Measurements from ENCODE around the gene LAMB4. TPM values are rescaled to one million over a fixed set of nuclear protein-coding genes. Genes with fewer than 3 reads are reported as not detected.

Gene LAMB4
- not detected for polyA plus RNA-seq (2012; ENCODE audit: missing spikeins)

DNA sequence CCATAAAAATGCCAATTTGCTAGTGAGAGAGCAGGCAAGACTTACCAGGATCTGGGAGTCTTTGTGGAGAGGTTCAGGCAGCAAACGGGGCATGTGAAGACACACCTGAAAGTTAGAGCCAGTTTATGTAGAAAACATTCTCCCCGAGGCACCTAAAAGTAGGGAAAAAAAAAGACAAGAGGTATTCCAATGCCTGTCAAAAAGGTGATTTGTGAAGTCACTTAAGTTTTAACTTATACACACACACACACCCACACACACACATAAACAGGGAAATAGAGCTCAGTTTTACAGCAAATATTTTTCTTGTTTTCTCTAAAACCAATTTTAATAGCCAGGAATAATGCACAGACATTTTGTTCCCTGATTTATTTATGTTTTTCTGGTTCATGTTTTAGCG, at the start of gene LAMB4:
Gene LAMB4, minus strand, starts transcription at position 101 of the 400 bp plus-strand sequence. CDS start 7,197 bp downstream, outside the sequence.
- FAIRE-seq: no peak
- DNase-seq (ENCODE audit: insufficient read length): no peak
- TF ChIP-seq TAF1 (IDR thresholded peaks at IDR 0.05; ENCODE audit: borderline replicate concordance, low read depth, low read length) (no peak), POLR2A (IDR thresholded peaks at IDR 0.05; ENCODE audit: low read depth, low read length) (no peak), POLR2AphosphoS5 (IDR thresholded peaks at IDR 0.05; ENCODE audit: low read depth, low read length) (no peak)

GRCh38 chr7:108178398-108178797, 48.2 kb upstream of the LAMB4 start:
- DNase-seq (ENCODE audit: insufficient read length) (no peak), FAIRE-seq (no peak)

GRCh38 chr7:108171164-108171563, 41.0 kb upstream of the LAMB4 start:
- DNase-seq (ENCODE audit: insufficient read length) (no peak), FAIRE-seq (no peak)
- TF ChIP-seq POLR2A (IDR thresholded peaks at IDR 0.05; ENCODE audit: low read depth, low read length): no peak

More at GRCh38 chr7:108178398-108178797, 48.2 kb upstream of the LAMB4 start:
- no peak for TF ChIP-seq POLR2AphosphoS5 (IDR thresholded peaks at IDR 0.05; ENCODE audit: low read depth, low read length)
- no peak for TF ChIP-seq POLR2A (IDR thresholded peaks at IDR 0.05; ENCODE audit: low read depth, low read length)
- TF ChIP-seq TAF1 (IDR thresholded peaks at IDR 0.05; ENCODE audit: borderline replicate concordance, low read depth, low read length): no peak

GRCh38 chr7:108170251-108170650, 40.1 kb upstream of the LAMB4 start:
- TF ChIP-seq POLR2A (IDR thresholded peaks at IDR 0.05; ENCODE audit: low read depth, low read length) (no peak), TAF1 (IDR thresholded peaks at IDR 0.05; ENCODE audit: borderline replicate concordance, low read depth, low read length) (no peak), POLR2AphosphoS5 (IDR thresholded peaks at IDR 0.05; ENCODE audit: low read depth, low read length) (no peak)
- FAIRE-seq: no peak

DNA sequence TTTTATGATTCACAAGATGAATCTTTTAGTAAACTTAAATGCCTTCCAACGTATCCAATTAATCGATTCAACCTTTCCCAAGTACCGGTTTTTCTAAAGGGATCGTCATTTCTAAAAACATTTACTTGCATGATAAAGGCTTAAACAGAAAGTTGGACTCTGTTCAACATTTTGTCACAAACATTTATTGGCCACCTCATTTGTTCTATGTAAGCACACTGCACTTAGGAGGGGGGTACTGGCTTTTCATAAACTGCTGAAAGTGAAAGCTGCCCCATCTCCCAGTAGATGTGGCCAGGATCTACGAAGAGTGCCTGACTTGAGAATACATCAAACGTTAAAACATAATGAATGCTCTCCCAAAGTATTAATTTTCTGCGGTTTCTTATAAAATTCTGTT, 37.3 kb upstream of the LAMB4 start:
- DNase-seq (ENCODE audit: insufficient read length) (no peak), FAIRE-seq (no peak)
- TF ChIP-seq TAF1 (IDR thresholded peaks at IDR 0.05; ENCODE audit: borderline replicate concordance, low read depth, low read length) (no peak), POLR2A (IDR thresholded peaks at IDR 0.05; ENCODE audit: low read depth, low read length) (no peak), POLR2AphosphoS5 (IDR thresholded peaks at IDR 0.05; ENCODE audit: low read depth, low read length) (no peak)

More at GRCh38 chr7:108170251-108170650, 40.1 kb upstream of the LAMB4 start:
- no peak for DNase-seq (ENCODE audit: insufficient read length)

GRCh38 chr7:108166687-108167086, 36.5 kb upstream of the LAMB4 start:
- TF ChIP-seq TAF1 (IDR thresholded peaks at IDR 0.05; ENCODE audit: borderline replicate concordance, low read depth, low read length) (no peak), POLR2AphosphoS5 (IDR thresholded peaks at IDR 0.05; ENCODE audit: low read depth, low read length) (no peak), POLR2A (IDR thresholded peaks at IDR 0.05; ENCODE audit: low read depth, low read length) (no peak)
- DNase-seq (ENCODE audit: insufficient read length): no peak
- FAIRE-seq: no peak

GRCh38 chr7:108165723-108166122, 35.6 kb upstream of the LAMB4 start:
- TF ChIP-seq TAF1 (IDR thresholded peaks at IDR 0.05; ENCODE audit: borderline replicate concordance, low read depth, low read length) (no peak), POLR2A (IDR thresholded peaks at IDR 0.05; ENCODE audit: low read depth, low read length) (no peak), POLR2AphosphoS5 (IDR thresholded peaks at IDR 0.05; ENCODE audit: low read depth, low read length) (no peak)
- FAIRE-seq (no peak), DNase-seq (ENCODE audit: insufficient read length) (no peak)

GRCh38 chr7:108164946-108165345, 34.8 kb upstream of the LAMB4 start:
- no peak for FAIRE-seq

DNA sequence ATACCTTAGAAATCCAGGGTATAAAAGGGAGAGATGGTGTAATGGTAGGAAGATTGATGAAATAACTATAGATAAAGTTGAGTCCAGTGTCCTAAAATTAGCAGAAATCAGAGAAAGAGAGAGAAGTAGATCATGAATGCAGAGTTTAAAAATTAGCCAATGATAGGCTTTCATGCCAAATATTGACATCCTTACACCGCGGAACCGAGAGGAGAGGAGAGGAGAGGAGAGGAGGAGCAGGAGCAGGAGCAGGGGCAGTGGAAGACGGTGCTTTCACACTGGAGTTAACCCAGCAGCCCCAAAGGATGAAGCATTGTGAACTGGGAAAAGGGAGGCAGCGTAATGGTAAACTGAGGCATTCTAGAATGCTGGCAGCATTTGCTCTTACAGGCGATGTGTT, 34.2 kb upstream of the LAMB4 start:
- no peak for TF ChIP-seq TAF1 (IDR thresholded peaks at IDR 0.05; ENCODE audit: borderline replicate concordance, low read depth, low read length)
- no peak for TF ChIP-seq POLR2AphosphoS5 (IDR thresholded peaks at IDR 0.05; ENCODE audit: low read depth, low read length)
- no peak for TF ChIP-seq POLR2A (IDR thresholded peaks at IDR 0.05; ENCODE audit: low read depth, low read length)
- FAIRE-seq: no peak
- no peak for DNase-seq (ENCODE audit: insufficient read length)

More at GRCh38 chr7:108164946-108165345, 34.8 kb upstream of the LAMB4 start:
- DNase-seq (ENCODE audit: insufficient read length): no peak
- TF ChIP-seq POLR2A (IDR thresholded peaks at IDR 0.05; ENCODE audit: low read depth, low read length) (no peak), POLR2AphosphoS5 (IDR thresholded peaks at IDR 0.05; ENCODE audit: low read depth, low read length) (no peak), TAF1 (IDR thresholded peaks at IDR 0.05; ENCODE audit: borderline replicate concordance, low read depth, low read length) (no peak)

DNA sequence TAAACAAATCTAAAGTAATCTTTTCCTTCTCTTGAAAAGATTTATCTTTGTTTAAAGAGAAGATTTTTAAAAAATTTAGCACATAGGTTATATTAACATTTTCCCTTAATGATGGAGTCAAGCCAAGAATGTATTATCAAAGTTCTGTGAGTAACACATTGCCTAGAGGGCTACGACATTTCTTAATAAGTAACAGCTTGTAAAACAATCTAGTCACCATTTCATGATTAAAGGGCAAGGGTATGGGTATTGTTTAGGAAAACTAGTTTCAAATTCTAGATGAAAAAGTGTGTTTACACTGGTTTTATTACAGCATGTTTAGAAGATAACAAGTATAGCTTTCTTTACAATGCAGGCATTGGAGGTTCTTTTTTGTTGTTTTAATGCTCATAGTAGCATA, 28.6 kb upstream of the LAMB4 start:
- DNase-seq (ENCODE audit: insufficient read length) (no peak), FAIRE-seq (no peak)
- TF ChIP-seq POLR2A (IDR thresholded peaks at IDR 0.05; ENCODE audit: low read depth, low read length): no peak

DNA sequence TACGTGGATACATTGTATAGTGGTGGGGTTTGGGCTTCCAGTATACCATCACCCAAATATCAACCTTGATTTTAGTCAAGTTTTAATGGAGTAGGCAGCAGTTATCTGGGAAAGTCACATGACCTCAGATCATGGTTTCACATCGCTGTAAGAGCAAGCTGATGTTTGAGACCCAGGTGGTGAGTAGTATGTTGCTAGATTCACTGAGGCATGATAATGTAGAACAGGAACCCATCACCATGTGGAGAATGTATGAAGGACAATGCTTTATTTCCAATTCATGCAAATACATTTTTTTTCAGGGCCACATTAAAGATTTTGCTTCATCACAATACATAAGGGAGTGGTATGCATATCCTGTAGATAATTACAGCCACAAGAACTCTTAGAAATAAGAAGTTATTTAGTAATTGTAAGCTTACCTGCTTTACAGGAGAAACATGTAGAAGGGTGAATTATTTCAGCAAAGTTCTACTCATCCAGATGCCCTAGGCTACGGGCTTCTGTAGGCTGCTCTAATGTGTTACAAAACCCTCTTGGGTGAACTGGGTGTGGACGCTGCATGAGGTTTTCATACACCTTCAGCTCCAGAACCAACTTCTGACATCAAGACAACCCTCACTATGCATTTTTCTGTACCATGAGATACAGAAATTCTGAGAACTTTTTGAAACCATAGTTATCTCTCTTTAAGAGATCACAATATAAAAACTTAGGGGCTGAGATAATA, 27.6 kb upstream of the LAMB4 start:
- FAIRE-seq (peak; percentile 64), DNase-seq (ENCODE audit: insufficient read length) (no peak)
- TF ChIP-seq POLR2AphosphoS5 (IDR thresholded peaks at IDR 0.05; ENCODE audit: low read depth, low read length) (no peak), POLR2A (IDR thresholded peaks at IDR 0.05; ENCODE audit: low read depth, low read length) (no peak), TAF1 (IDR thresholded peaks at IDR 0.05; ENCODE audit: borderline replicate concordance, low read depth, low read length) (no peak)

DNA sequence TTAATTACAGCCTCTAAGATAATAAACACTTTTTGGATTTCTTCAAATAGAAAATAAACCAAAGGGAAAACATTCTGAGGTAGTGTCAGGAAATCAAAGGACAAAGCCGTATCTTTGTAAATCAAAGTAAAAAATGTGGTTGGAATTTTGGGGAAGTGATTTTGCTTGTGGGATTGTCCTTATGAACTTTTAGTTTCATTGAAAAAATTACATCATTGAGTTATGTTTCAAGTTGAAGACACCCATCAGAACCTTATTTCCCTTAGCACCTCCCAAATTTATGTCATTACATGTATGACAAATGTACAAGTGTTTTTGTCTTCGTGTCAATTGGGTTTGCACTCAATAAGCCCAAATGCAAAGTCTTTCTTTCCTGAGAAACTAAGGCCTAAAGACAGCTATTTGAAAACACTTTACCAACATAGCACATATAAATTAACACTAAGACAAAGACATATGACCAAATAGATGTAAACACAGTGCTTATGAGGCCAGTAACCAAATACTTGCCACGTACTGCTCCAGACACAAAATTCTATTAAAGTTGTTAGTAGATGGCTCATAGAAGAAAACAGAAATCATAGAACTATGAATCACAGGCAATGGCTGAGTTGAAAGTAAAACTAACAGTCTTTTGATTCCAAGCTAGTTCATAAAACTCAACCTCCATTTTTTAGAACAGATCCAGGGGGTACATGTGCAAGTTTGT, 26.9 kb upstream of the LAMB4 start:
- FAIRE-seq (no peak), DNase-seq (ENCODE audit: insufficient read length) (no peak)
- TF ChIP-seq TAF1 (IDR thresholded peaks at IDR 0.05; ENCODE audit: borderline replicate concordance, low read depth, low read length) (no peak), POLR2AphosphoS5 (IDR thresholded peaks at IDR 0.05; ENCODE audit: low read depth, low read length) (no peak), POLR2A (IDR thresholded peaks at IDR 0.05; ENCODE audit: low read depth, low read length) (no peak)
